ENCODE data around the gene TNNC1. TPM values are rescaled to one million over a fixed set of nuclear protein-coding genes. Genes with fewer than 3 reads are reported as not detected.

The TNNC1 gene
- total RNA-seq, 1 experiment from 2014 or later: 40.5 TPM

DNA sequence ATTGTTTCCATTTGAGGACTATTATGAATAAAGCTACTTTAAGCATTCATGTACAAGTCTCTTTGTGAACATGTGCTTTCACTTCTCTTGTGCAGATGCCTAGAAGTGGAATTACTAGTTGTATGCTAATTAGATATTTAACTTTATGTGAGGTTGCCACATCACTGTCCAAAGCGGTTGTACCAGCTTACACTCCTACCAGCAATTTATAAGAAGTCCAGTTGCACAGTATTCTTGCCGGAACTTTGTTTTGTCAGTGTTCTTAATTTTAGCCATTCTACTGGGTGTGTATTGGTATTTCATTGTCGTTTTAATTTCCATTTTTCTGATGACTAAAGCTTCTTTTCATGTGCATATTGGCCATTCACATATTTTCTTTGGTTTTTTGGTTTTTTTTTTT is 38.0 kb downstream of the TNNC1 start:
- H3K9me3 ChIP-seq: no peaks in the 10 kb centered on the region
- H3K27me3 ChIP-seq (replicated peaks; ENCODE audit: control insufficient read depth, insufficient read depth, low read length): no peaks in the 10 kb centered on the region
- Mint-ChIP-seq H3K4me3 (ENCODE audit: unreplicated experiment) (no peak overlapping the region), H3K27ac (ENCODE audit: unreplicated experiment) (no peak overlapping the region), H3K36me3 (ENCODE audit: insufficient read depth, unreplicated experiment) (no peaks in the 10 kb centered on the region), H3K9me3 (ENCODE audit: unreplicated experiment) (no peaks in the 10 kb centered on the region), H3K4me1 (ENCODE audit: low read depth, unreplicated experiment) (no peaks in the 10 kb centered on the region), H3K27me3 (ENCODE audit: insufficient read depth, unreplicated experiment) (no peaks in the 10 kb centered on the region)
- POLR2A ChIA-PET: no interaction called here
- H3K4me3 ChIP-seq (ENCODE audit: low read depth, low read length): no peak overlapping the region
- no peaks in the 10 kb centered on the region for H3K36me3 ChIP-seq (ENCODE audit: control insufficient read depth, insufficient read depth, low read length)
- intact Hi-C loops (cut with micrococcal nuclease; ENCODE audit: unreplicated experiment): no loop called here
- peaks cover 8% of the 10 kb centered on the region for H3K4me1 ChIP-seq
- no peak for DNase-seq
- CTCF ChIA-PET: no interaction called here
- TF ChIP-seq CTCF (IDR thresholded peaks at IDR 0.05; ENCODE audit: insufficient read depth in 1 of 2, low read depth in 1 of 2, low read length in 1 of 2, severe bottlenecking in 1 of 2, unreplicated experiment in 1 of 2): no peak
- no TSS peak for BruUV-seq (replicated peaks)

GRCh38 chr3:52408466-52408865 is 45.4 kb downstream of the TNNC1 start:
- Histone ChIP-seq H3K36me3 (ENCODE audit: control insufficient read depth, insufficient read depth, low read length) (peaks cover 8% of the 10 kb centered on the region; the same call in 1 of the 2 replicates), H3K9me3 (no peaks in the 10 kb centered on the region), H3K4me3 (ENCODE audit: low read depth, low read length) (no peak overlapping the region), H3K27me3 (replicated peaks; ENCODE audit: control insufficient read depth, insufficient read depth, low read length) (no peaks in the 10 kb centered on the region), H3K4me1 (peaks cover 8% of the 10 kb centered on the region)
- TF ChIP-seq CTCF (IDR thresholded peaks at IDR 0.05; ENCODE audit: insufficient read depth in 1 of 2, low read depth in 1 of 2, low read length in 1 of 2, severe bottlenecking in 1 of 2, unreplicated experiment in 1 of 2): no peak
- H3K9me3 Mint-ChIP-seq (ENCODE audit: unreplicated experiment): no peaks in the 10 kb centered on the region
- CTCF ChIA-PET: no interaction called here
- H3K36me3 Mint-ChIP-seq (ENCODE audit: insufficient read depth, unreplicated experiment): peaks cover 26% of the 10 kb centered on the region
- BruUV-seq (replicated peaks): no TSS peak
- intact Hi-C loops (cut with micrococcal nuclease; ENCODE audit: unreplicated experiment): no loop called here
- peak overlapping the region; percentile 81 for H3K4me3 Mint-ChIP-seq (ENCODE audit: unreplicated experiment)
- H3K27me3 Mint-ChIP-seq (ENCODE audit: insufficient read depth, unreplicated experiment): no peaks in the 10 kb centered on the region
- POLR2A ChIA-PET: no interaction called here
- H3K4me1 Mint-ChIP-seq (ENCODE audit: low read depth, unreplicated experiment): peaks cover 13% of the 10 kb centered on the region
- peak overlapping the region; percentile 92 for H3K27ac Mint-ChIP-seq (ENCODE audit: unreplicated experiment)
- no peak for DNase-seq

- H3K4me3 ChIP-seq (ENCODE audit: low read depth, low read length): no peak overlapping the region
- DNase-seq: no peak
- BruUV-seq (replicated peaks): no TSS peak
- H3K4me1 Mint-ChIP-seq (ENCODE audit: low read depth, unreplicated experiment): peaks cover 13% of the 10 kb centered on the region
- TF ChIP-seq CTCF (IDR thresholded peaks at IDR 0.05; ENCODE audit: insufficient read depth in 1 of 2, low read depth in 1 of 2, low read length in 1 of 2, severe bottlenecking in 1 of 2, unreplicated experiment in 1 of 2): no peak
- no peaks in the 10 kb centered on the region for H3K9me3 Mint-ChIP-seq (ENCODE audit: unreplicated experiment)
- peaks cover 8% of the 10 kb centered on the region; the same call in 1 of the 2 replicates for H3K36me3 ChIP-seq (ENCODE audit: control insufficient read depth, insufficient read depth, low read length)
- POLR2A ChIA-PET: no interaction called here
- H3K27me3 ChIP-seq (replicated peaks; ENCODE audit: control insufficient read depth, insufficient read depth, low read length): no peaks in the 10 kb centered on the region
- CTCF ChIA-PET: no interaction called here
- peaks cover 31% of the 10 kb centered on the region for H3K36me3 Mint-ChIP-seq (ENCODE audit: insufficient read depth, unreplicated experiment)
- peaks cover 8% of the 10 kb centered on the region for H3K4me1 ChIP-seq
- H3K9me3 ChIP-seq: no peaks in the 10 kb centered on the region
- H3K4me3 Mint-ChIP-seq (ENCODE audit: unreplicated experiment): no peak overlapping the region
- intact Hi-C loops (cut with micrococcal nuclease; ENCODE audit: unreplicated experiment): no loop called here
- H3K27ac Mint-ChIP-seq (ENCODE audit: unreplicated experiment): no peak overlapping the region
- H3K27me3 Mint-ChIP-seq (ENCODE audit: insufficient read depth, unreplicated experiment): no peaks in the 10 kb centered on the region
These were observed 46.1 kb downstream of the TNNC1 start for GRCh38 chr3:52407779-52408178.
